HG03469 (cell line): Measurements from ENCODE around the gene COX7B.
"Not testable (repeated sequence)": the region's sequence is repeated elsewhere in the genome, so short reads cannot be mapped to it uniquely, and the experiment has no call there.

Experiments
- ATAC-seq: cut with Tn5 transposase; IDR thresholded peaks from one replicate; pipeline ENCODE4 v1.9.1; 2021; ENCODE audit warnings: mild to moderate bottlenecking, moderate library complexity, moderate number of reproducible peaks; ENCODE audit not compliant: unreplicated experiment

Gene COX7B

DNA sequence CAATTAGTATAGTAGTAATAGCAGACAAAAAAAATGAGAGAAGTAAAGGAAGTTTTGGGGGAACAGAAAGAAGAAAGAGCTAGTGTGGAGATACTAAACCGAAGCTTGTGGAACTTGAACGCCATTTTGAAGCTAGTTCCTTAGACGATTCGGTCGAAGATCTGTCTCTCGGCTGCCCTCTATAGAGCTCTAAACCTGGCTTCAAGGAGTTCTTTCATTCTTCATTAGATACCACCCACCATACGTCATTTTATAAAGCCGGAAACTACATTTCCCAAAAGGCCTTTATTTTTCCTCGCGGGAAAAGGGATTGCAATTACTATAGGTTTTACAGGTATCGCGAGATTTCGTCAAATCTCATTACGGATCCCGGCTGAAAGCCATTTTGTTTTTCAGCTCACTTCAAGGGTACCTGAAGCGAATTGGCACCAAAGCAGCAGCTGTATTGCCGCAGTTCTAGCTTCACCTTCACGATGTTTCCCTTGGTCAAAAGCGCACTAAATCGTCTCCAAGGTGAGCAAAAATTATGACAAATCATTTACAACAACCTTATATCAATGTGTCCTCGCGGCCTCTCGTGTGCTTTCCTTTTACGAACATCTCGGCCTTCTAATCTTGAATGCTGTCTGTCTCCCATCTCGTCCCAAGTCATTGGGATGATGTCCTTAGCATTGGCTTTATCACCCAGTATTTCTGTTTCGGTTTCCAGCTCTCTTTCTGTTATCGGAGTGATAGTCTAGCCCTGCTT lies at the start of gene COX7B:
TSS of gene COX7B (plus strand) at position 388 of the 748 bp plus-strand sequence. CDS start at position 474, 86 bp downstream.
- peak; percentile 42 for ATAC-seq

- ATAC-seq = no peak
These were observed 23.9 kb upstream of the COX7B start for GRCh38 chrX:77875372-77875771.

DNA sequence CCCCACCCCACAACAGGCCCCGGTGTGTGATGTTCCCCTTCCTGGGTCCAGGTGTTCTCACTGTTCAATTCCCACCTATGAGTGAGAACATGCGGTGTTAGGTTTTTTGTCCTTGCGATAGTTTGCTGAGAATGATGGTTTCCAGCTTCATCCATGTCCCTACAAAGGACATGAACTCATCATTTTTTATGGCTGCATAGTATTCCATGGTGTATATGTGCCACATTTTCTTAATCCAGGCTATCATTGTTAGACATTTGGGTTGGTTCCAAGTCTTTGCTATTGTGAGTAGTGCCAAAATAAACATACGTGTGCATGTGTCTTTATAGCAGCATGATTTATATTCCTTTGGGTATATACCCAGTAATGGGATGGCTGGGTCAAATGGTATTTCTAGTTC lies 17.9 kb upstream of the COX7B start:
- not testable (repeated sequence) for ATAC-seq

- no peak for ATAC-seq
These were observed 6.4 kb upstream of the COX7B start for GRCh38 chrX:77892887-77893286.

- ATAC-seq = no peak
These were observed 5.6 kb upstream of the COX7B start for GRCh38 chrX:77893713-77894112.

- ATAC-seq = peak; percentile 88
These were observed 4.1 kb upstream of the COX7B start, which contains the start of gene MAGT1 for GRCh38 chrX:77894921-77895886. Gene MAGT1 (minus strand): TSS chrX:77895435. CDS start chrX:77895410, 25 bp downstream.

DNA sequence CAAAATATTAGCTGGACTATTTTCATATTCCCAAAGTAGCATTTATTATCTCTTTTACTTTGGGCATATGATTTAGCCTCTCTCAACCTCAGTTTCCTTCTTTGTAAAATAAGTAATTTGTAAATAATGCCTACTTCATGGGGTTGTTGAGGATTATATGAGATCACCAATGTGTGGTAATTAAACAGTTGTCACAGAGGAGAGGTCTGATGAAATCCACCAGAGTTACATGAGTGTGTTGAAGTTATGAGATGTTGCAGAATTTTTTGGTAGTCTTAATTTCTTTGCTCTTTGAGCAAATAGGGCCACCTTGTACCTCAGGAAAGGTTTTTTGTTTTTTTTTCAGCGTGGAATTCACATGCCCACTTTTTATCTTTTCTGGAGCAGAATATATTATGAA lies 1.4 kb downstream of the COX7B start:
- ATAC-seq = no peak

- ATAC-seq = no peak
These were observed 2.2 kb downstream of the COX7B start for GRCh38 chrX:77901506-77901905.

DNA sequence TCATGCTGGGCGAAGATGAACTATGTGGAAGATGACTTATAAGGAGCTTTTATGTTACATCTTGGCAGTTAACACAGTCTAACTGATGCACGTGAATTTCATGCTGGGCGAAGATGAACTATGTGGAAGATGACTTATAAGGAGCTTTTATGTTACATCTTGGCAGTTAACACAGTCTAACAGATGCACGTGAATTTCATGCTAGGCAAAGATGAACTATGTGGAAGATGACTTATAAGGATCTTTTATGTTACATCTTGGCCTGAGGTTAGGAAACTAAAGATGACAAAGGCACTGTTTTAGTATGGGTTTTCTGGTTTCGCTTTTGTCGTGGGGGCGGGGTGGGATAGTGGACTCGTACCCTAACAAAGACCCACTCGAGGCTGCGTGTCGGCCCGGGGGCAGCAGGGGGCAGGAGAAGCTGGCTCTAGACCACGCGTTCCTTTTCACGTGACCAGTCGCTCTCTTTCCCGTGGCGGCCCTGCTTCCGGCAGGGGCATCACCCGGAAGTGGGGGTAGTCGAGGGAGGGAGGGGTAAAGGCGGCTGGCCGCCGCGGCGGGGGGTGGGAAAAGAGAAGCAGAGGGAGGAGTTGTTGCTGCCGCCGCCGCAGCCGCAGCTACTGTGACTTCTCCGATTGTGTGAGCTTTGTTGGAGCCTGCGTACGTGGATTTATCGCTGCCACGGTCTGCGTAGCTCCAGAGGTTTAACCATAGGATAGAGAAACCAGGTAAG lies 11.0 kb downstream of the COX7B start, which contains the start of gene ATP7A:
TSS of gene ATP7A (plus strand) at position 586 of the 733 bp plus-strand sequence. CDS start 60,949 bp downstream, outside the sequence.
- ATAC-seq = peak; percentile 93

DNA sequence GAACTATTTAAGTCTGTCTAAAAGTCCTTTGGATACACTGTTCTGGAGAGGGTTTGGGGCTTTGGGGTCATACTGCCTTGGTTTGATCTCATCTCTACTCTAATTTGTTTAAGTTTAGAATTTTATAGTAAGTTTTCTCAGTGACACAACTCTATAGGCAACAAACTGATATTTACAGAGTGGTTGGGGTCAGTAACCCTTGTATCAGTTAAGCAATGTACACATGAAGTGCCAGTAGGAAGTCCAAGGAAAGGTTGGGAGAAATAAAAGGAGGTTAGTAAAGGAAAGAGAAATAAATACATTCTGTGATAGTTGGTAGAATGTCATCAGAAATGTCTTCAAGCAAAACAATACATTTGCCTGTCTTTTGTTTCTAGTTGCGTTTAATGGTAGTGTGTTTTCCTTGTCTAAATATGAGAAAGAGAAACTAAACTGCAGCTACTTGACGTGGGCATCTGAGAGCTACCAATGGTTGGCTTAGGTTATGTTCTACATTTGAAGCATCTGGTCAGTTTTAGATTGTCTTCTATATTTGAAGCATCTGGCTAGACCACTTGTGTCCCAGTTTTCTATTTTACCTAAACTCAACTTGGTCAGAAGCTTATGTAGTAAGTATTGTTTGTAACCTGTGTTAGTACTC lies 18.1 kb downstream of the COX7B start:
- ATAC-seq = no peak

- no peak for ATAC-seq
These were observed 19.3 kb downstream of the COX7B start for GRCh38 chrX:77918568-77918967.

GRCh38 chrX:77919370-77919769 lies 20.1 kb downstream of the COX7B start:
- ATAC-seq = not testable (repeated sequence)

DNA sequence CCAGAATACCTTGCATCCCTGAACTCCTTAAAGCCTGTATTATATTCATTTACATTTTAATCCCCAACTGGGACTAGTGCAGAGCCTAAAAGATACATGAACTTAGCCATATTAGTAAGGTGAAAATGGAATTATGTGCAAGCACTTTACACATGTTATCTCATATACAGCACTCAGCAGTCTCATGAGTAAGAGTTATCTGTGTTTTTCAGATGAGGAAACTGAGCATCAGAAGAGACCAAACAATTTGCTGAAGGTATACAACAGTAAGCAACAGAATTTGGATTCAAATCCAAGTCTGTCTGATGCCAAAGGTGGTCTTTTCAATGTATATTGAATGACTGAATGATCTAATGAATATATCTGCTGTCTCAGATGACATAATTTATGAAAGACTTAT lies 23.5 kb downstream of the COX7B start:
- no peak for ATAC-seq

GRCh38 chrX:77924320-77924859 lies 25.1 kb downstream of the COX7B start:
- ATAC-seq = no peak

DNA sequence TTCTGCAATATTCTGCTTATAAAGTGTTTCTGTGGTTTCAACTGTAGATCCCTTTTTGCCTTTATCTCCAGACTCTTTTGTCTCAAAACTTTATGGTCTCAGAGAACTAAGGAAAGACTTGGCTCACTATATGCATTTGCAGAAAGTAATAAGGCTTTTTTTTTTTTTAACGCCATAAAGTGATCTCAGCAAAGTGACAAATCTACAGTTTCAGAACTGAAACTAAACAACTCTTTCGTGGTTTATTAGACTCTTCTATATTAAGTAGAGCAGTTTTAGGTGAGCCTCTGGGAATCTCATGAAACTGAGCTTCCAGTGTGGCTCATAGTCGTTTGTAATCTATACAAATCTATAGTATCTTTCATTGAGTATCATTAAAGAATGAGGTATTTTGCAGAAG lies 26.5 kb downstream of the COX7B start:
- ATAC-seq = no peak

DNA sequence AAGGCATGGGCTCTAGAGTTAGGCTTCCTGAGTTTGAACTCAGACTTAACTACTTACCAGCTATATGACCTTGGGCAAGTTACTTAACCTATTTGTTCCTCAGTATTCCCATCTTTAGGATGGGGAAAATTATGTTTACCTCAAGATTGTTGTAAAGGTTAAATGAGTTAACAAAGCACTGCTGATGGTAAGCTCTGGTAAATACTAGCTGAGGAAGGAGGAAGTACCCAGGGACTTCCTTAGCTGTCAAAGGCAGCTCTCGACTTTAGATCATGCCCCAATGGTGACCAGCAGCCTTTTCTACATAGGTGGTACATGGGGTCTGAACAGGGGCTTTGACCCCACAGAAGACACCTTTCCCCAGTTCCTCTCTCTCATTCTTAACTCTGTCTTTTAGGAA lies 31.3 kb downstream of the COX7B start:
- ATAC-seq = no peak

- no peak for ATAC-seq
These were observed 36.6 kb downstream of the COX7B start for GRCh38 chrX:77935886-77936285.

DNA sequence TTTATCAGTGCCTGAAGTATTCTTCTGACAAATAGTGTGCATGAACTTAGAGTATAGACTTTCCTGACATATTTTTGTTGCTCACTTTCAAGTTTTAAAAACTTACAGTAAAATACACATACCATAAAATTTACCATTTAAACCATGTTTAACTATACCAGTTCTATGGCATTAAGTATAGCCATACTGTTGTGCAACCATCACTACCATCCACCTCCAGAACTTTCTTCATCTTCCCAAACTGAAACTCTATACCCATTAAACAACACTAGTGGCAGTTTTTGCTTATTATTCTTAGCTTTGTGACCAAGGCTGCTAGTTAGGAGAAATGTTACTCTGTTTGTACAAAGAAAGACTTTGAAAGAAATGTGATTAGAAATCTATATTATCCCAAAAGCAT lies 37.0 kb downstream of the COX7B start:
- no peak for ATAC-seq

GRCh38 chrX:77937291-77937690 lies 38.0 kb downstream of the COX7B start:
- ATAC-seq = no peak

DNA sequence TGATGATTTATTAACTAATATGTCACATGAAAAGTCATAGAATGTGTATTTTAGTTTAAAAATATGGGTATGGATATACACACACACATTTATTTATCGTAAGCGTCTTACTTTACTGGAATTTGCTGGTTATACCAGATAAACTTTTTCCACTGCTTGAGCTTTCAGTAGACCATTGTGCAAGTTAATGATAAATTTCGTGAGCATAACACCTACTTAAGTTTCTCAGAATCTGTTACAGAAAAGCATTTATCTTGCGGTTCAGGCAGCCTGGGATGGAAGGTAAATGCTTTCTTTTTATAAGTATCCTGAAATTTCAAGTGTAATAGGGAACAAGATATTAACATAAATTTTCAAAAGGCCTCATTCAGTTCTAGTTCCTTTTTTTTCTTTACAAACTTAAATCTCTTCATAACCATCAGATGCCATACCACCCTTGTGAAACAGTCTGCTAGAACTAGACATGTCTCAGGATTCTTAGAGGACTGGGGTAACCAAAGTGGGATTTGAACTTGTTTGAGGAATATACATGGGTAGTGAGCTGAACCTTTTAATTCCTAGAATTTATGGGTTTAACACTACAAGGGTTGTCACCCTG lies 38.9 kb downstream of the COX7B start:
- no peak for ATAC-seq
